Natural killer cell (primary cell): ENCODE data around the gene NRIP3. TPM values are rescaled to one million over a fixed set of nuclear protein-coding genes. Genes with fewer than 3 reads are reported as not detected.

Source experiments
- ATAC-seq, 3 donors: fragments of 150-1000 bp in 2 of 3; fragments of 200-7000 bp in 1 of 3; cut with Tn5 transposase; 1 replicate in 1 of 3; 2 replicates in 2 of 3; pipeline ENCODE4 v1.10.0; 2021; ENCODE audit warnings: mild to moderate bottlenecking in 2 of 3, moderate library complexity in 2 of 3
- DNase-seq, 2 donors: peaks; one replicate each; pipeline versions ENCODE4 v3.0.0 to v3.0.0-alpha.2; 2013 to 2021; ENCODE audit warnings: mixed read lengths in 1 of 2
- H3K27ac ChIP-seq: one replicate; pipeline ENCODE4 v1.5.1; 2013; ENCODE audit warnings: mild to moderate bottlenecking, low read length
- H3K27me3 ChIP-seq: one replicate; pipeline ENCODE4 v1.6.1; 2013; ENCODE audit warnings: low read length; ENCODE audit not compliant: control insufficient read depth, insufficient read depth
- H3K36me3 ChIP-seq: one replicate; pipeline ENCODE4 v1.6.1; 2013; ENCODE audit warnings: low read length; ENCODE audit not compliant: control insufficient read depth, insufficient read depth
- H3K4me1 ChIP-seq: one replicate; pipeline ENCODE4 v1.6.1; 2013; ENCODE audit warnings: low read length; ENCODE audit not compliant: control insufficient read depth, insufficient read depth
- H3K4me3 ChIP-seq: one replicate; pipeline ENCODE4 v1.5.1; 2013; ENCODE audit warnings: low read length
- H3K9me3 ChIP-seq: one replicate; pipeline ENCODE4 v1.6.1; 2013; ENCODE audit warnings: low read length; ENCODE audit not compliant: control insufficient read depth, insufficient read depth
- H3K27ac Mint-ChIP-seq, 2 donors: one replicate each; pipeline ENCODE4 v1.8.0; 2022; ENCODE audit warnings: mild to moderate bottlenecking in 2 of 2, mixed read lengths in 2 of 2, moderate library complexity in 1 of 2
- H3K27me3 Mint-ChIP-seq, 2 donors: one replicate each; pipeline ENCODE4 v1.8.0; 2022; ENCODE audit warnings: low read depth in 2 of 2, mixed read lengths in 2 of 2
- H3K36me3 Mint-ChIP-seq: one replicate; pipeline ENCODE4 v1.8.0; 2022; ENCODE audit warnings: mixed read lengths
- H3K4me1 Mint-ChIP-seq, 2 donors: one replicate each; pipeline ENCODE4 v1.8.0; 2022; ENCODE audit warnings: mixed read lengths in 2 of 2
- H3K4me3 Mint-ChIP-seq: one replicate; pipeline ENCODE4 v1.8.0; 2022; ENCODE audit warnings: mild to moderate bottlenecking, moderate library complexity, mixed read lengths
- H3K9me3 Mint-ChIP-seq, 2 donors: one replicate each; pipeline ENCODE4 v1.8.0; 2022; ENCODE audit warnings: mixed read lengths in 2 of 2
- CTCF ChIP-seq: fragments of 200-600 bp; IDR thresholded peaks from one replicate; pipeline ENCODE4 v1.8.0; 2022; ENCODE audit warnings: antibody characterized with exemption
- WGBS: methylation state at CpG from one replicate; pipeline ENCODE4 v1.1.7; 2013; ENCODE audit warnings: missing lambda C conversion rate; ENCODE audit not compliant: insufficient coverage; 5-methylcytosine and 5-hydroxymethylcytosine counted together
- intact Hi-C: fragments of 100-400 bp; cut with micrococcal nuclease; formaldehyde crosslinking; loops from one replicate; pipeline ENCODE4 v1.14.2; 2022
- total RNA-seq, 4 donors: library from RNA; stranded (reverse); fragments of 120-200 nt in 1 of 4; gene quantifications; one replicate each; pipeline versions ENCODE4 v1.2.3 to v1.2.4, GENCODE V29; 2013 to 2022

NRIP3 gene
- total RNA-seq, 3 donors from 2014 or later (not counting 1 experiment from before 2014, with no cell fraction given): 2.3 to 6.1 (median 4.6) TPM

DNA sequence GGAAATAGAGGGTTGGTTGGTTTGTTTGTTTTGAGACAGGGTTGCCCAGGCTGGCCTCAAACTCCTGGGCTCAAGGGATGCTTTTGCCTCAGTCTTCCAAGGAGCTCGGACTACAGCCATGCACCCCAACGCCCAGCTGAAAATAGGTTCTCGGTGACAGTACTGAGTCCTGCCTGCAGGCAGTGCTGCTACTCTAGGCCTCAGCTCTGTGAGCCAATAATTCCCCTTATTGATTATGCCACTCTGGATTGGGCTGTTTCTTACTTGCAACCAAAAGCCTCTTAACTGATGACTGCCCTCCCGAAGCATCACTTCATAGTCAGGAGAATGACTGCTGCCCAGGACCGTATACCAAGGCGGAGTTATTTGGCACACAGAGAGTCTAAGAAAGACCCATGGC lies 69.9 kb downstream of the NRIP3 start:
- Histone ChIP-seq H3K9me3 (no peaks in the 10 kb centered on the region), H3K4me1 (no peaks in the 10 kb centered on the region), H3K27ac (no peak overlapping the region), H3K36me3 (no peaks in the 10 kb centered on the region), H3K4me3 (no peak overlapping the region), H3K27me3 (no peaks in the 10 kb centered on the region)
- intact Hi-C loops: no loop called here
- H3K27ac Mint-ChIP-seq: no peak overlapping the region
- no peak for TF ChIP-seq CTCF
- H3K4me3 Mint-ChIP-seq: no peak overlapping the region
- no peaks in the 10 kb centered on the region for H3K9me3 Mint-ChIP-seq
- WGBS: 96% methylated on average over 6 of the region's 6 CpGs
- peaks cover 4 to 11% of the 10 kb centered on the region in 2 donors for H3K27me3 Mint-ChIP-seq
- ATAC-seq: no peak
- DNase-seq: no peak
- H3K4me1 Mint-ChIP-seq: no peaks in the 10 kb centered on the region
- H3K36me3 Mint-ChIP-seq: no peaks in the 10 kb centered on the region

DNA sequence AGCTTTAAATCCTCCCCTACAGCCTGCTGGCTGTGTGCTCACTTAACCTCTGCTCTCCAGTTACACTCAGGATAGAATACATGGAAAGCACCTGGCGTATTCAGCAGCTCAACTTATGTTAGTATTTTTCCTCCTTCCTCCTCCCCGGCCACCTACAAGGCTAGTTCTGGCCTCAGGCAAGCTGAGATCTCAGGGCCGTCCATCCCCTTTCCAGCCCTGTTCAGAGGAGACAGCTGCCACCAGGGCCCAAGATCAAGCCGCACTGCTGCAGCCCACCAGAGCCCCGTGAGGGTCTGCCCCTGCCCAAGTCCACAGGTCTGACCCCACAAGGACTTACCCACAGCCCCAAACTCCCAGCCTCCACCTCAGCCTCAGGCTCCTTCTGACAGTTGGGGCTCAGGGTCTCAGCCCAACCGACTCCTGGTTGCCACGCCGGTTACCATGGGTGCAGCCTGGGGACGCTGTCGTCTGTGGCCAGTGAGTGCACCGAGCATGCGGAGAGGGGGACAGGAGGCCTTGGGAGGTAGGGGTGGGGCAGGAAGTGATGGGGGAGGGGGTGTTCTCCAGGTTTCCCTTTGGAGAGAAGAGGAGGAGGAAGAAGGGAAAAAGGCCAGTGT lies 71.1 kb downstream of the NRIP3 start, which contains the start of gene C11orf16:
TSS of gene C11orf16 (minus strand) at position 384 of the 617 bp plus-strand sequence. CDS start 639 bp downstream, outside the sequence.
- ATAC-seq: no peak
- no peaks in the 10 kb centered on the region for H3K27me3 ChIP-seq
- no peak for DNase-seq
- H3K36me3 ChIP-seq: no peaks in the 10 kb centered on the region
- H3K36me3 Mint-ChIP-seq: no peaks in the 10 kb centered on the region
- intact Hi-C loops: no loop called here
- no peaks in the 10 kb centered on the region for H3K4me1 ChIP-seq
- no peaks in the 10 kb centered on the region for H3K9me3 Mint-ChIP-seq
- peaks cover 2 to 9% of the 10 kb centered on the region in 2 donors for H3K27me3 Mint-ChIP-seq
- no peaks in the 10 kb centered on the region for H3K9me3 ChIP-seq
- H3K27ac ChIP-seq: no peak within 1 kb of the TSS
- H3K4me3 ChIP-seq: no peak within 1 kb of the TSS
- WGBS: 92% methylated on average over 12 of the region's 12 CpGs
- H3K27ac Mint-ChIP-seq: no peak within 1 kb of the TSS
- TF ChIP-seq CTCF: no peak
- no peak within 1 kb of the TSS for H3K4me3 Mint-ChIP-seq
- H3K4me1 Mint-ChIP-seq: no peaks in the 10 kb centered on the region

Other genes starting within 250 kb of the NRIP3 start
- 1 to 10 TPM; 4.0 to 7.0 (median 4.0) TPM for gene AKIP1, start 92.8 kb downstream of the NRIP3 start, total RNA-seq
- gene C11orf16, start 71.1 kb downstream of the NRIP3 start, total RNA-seq: not detected
- gene ASCL3, start 61.0 kb downstream of the NRIP3 start, total RNA-seq: not detected
- gene TMEM9B, start 39.6 kb downstream of the NRIP3 start, total RNA-seq: 10 to 100 TPM; 46.5 to 55.2 (median 51.4) TPM
- gene SCUBE2, start 87.6 kb upstream of the NRIP3 start, total RNA-seq: not detected